ENCODE results near the gene IGLL5.

Gene IGLL5

DNA sequence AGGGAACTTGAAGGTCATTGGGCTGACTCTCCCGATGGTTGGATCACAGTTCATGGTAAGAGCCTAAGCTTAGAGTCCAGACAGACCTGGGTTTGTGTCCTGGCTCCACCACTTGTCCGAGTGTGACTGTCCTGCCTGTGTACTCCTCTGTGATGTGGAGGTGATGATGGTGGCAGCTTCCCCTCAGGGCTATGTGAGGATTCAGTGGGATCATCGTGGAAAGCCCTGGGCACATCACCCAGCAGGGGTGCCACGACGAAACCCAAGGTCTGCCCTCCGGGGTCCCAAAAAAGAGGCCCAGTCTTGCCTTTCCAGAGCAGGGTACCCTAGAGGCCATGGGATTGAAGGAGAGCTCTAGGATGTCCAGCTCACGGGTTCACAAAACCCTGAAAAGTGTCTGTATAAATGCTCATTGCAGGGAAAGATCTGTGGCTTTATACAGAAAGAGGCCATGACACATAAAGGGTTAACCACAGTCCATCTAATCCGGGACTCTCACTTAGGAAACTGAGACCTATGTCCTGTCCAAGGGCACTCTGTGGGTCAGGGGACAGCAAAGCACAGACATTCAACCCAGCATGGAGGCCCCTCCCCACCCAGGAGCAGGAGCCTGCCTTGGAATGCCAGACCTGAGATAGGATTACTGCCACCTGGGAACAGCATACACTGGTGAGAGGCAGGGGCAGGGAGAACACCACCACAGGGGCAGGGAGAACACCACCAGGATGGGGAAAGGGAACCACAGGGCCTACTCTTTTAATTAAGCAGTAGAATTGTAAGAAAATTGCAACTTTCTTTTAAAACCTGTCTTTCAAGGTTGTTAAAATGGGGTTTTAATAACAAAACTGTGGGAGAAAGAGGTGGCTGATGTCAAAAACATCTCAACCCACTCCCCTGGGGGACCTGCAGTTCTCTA lies 51.3 kb downstream of the IGLL5 start:
- no peak for DNase-seq (ENCODE audit: low read depth)

- DNase-seq (ENCODE audit: low read depth) = no peak
These were observed 52.2 kb downstream of the IGLL5 start for GRCh38 chr22:22939588-22940368.

GRCh38 chr22:22940961-22941605 lies 53.5 kb downstream of the IGLL5 start:
- DNase-seq (ENCODE audit: low read depth) = no peak

DNA sequence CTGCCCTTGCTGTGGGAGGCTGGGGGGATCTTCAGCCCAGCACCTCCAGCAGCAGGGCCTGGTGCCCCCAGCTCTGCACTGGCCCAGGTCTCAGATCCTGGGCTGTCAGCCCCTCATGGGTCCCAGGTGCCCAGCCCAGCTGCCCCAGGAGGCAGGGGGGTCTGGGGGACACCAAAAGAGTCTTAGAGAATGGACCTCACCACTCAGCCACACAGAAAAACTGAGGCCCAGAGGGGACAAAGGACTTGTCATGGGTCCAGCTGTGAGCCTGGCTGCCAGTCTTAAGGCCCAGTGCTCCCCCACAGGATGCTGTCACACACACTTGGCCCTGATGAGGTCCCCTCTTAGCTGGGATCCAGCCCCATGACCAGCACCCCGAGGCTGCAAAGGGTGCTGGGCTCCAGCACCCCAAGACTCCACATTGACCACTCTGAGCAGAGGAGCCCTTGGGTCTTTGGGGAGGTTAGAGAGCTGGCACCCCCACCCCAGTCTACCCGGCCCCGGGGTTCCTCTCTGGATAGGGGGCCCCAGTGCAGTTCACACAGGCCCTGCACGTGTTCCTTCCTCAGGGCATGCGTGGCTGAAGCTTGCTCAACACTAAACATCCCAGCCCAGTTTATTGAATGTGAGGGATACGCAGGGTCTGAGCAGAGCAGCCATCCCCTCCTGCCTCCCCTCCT lies 54.4 kb downstream of the IGLL5 start:
- no peak for DNase-seq (ENCODE audit: low read depth)

DNA sequence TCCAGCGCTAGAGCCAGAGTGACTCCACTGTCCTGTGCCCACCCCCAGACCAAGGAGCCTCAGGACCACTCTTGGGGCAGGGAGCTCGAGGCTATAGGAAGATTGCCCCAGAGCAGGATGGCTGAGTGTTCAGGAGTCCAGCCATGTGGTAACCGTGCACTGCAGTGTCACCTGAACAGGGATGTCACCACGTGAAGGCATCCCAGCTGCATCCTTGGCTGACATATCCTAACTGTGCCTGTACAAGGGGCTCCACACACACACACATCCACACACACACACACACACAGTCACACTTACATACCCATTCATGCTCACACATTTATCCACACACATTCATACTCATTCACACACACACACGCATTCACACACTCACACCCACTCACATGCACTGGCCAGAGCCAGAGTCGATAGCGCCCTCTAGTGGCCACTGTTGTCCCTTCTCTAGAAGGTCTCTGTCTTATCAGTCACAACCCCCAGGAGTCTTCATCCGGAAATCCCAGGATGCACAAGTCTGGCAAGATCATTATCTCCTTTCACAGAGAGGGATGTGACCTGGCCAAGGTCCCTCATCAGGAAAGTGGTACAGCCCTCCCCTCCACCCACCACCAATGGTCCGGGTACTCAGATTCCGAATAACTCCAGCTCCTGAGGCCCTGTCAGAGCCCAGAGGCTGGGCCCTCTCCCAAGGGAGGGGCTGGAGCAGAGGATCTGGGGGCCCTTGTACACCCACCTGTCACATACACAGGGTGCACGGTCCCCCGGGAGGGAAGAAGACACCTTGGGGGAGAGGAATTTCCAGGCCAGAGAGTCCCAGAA lies 55.1 kb downstream of the IGLL5 start:
- DNase-seq (ENCODE audit: low read depth) = peak; percentile 35

- no peak for DNase-seq (ENCODE audit: low read depth)
These were observed 56.1 kb downstream of the IGLL5 start for GRCh38 chr22:22943521-22944267.

DNA sequence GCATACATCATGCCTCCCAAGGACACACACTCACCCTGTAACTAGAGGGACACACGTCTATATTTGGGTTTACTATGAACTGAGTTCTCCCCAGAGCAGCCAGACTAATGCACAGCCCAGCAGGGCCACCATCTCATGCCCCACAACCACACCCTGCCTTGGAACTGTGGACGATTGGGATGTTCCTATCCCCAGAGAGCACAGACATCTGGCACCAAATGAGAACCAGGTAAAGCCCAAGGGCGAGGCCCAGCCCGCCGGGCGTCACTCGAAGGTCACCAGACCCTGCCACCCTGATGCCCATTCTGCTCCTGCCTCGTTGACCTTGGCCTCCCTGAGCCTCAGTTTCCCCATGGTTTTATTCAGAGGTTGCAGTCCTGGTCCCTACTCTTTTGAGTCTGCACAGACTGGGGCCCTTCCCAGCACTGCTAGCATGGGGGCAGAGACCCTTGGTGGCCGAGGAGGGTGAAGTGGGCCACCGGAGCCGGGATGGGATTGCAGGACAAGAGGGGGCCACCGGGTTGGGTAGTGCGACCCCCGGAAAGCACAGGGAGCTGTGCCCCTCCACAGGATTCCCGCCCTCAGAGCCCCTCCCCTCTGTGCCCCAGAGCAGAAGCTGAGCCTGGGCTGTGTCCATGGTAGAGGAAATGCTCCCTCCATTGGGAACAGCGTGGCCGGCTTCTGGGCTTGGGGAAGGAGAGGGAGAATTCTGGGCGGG lies 56.8 kb downstream of the IGLL5 start:
- no peak for DNase-seq (ENCODE audit: low read depth)

DNA sequence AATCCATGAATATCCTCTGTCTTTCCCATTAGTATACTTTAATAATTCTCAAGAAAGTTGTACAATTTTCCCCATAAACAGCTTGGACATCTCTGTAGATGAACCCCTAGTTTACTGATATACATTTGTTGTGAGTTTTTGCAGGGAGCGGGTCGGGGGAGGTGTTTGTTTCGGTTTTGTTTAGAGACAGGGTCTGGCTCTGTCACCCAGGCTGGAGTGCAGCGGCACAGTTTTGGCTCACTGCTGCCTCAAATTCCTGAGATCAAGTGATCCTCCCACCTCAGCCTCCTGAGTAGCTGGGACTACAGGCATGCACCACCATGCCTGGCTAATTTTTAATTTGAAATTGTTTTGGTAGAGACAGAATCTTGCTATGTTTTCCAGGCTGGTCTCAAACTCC lies 57.6 kb downstream of the IGLL5 start:
- DNase-seq (ENCODE audit: low read depth) = no peak
